Stimulated activated CD8-positive, alpha-beta memory T cell treated with anti-CD3 and anti-CD28 coated beads, Interleukin-7, amount 100 ng/mL, for 24 hours (primary cell): ENCODE data around the gene HNRNPUL1.

Experiments
- DNase-seq: peaks from one replicate; pipeline ENCODE4 v3.0.0-alpha.2; 2020; ENCODE audit warnings: low read depth

The HNRNPUL1 gene

DNA sequence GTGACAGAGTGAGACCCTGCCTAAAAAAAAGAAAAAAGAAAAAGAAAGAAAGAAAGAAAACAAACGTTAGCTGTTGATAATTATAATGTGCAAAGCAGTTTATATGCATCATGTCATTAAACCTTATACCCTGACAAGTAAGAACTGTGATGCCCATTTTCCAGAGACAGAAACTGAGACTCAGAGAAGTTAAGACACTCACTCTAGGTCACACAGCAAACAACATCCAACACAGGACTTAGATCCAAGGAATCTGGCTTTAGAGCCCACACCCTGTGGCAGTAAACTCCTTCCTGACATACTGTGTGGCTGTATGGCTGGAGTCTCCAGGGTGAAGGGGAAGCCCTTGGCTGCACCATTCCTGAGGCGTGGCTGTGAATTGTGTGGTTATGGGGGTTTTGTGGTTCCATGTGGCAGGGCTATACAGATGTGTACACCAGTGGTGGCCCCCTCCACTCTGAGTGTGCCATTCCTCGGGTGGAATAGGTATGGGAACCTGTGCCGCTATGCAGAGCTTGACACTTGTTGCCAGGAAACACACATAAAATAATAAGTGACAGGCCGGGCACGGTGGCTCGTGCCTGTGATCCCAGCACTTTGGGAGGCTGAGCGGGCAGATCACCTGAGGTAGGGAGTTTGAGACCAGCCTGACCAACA, 29.5 kb upstream of the HNRNPUL1 start:
- DNase-seq: no peak

DNA sequence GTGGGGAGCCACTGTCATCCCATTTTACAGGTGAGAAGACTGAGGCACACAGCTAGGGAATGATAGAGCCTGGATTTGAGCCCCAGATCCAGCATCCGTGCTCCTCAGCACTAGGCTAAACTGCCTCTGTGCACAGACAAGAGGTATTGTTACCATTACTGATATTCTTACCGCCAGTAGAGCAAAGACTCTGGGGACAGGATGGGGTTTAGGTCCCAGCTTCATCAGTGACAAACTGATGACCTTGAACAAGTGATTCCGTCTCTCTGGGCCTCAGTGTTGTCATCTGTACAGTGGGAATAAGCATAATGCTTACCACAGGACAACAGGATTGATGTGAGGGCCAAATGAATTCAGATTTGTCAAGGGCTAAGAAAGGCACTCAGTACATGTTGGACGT, 28.7 kb upstream of the HNRNPUL1 start:
- no peak for DNase-seq

- no peak for DNase-seq
Observed at GRCh38 chr19:41238244-41238643, 25.9 kb upstream of the HNRNPUL1 start.

- no peak for DNase-seq
Observed at GRCh38 chr19:41239363-41239762, 24.8 kb upstream of the HNRNPUL1 start.

DNA sequence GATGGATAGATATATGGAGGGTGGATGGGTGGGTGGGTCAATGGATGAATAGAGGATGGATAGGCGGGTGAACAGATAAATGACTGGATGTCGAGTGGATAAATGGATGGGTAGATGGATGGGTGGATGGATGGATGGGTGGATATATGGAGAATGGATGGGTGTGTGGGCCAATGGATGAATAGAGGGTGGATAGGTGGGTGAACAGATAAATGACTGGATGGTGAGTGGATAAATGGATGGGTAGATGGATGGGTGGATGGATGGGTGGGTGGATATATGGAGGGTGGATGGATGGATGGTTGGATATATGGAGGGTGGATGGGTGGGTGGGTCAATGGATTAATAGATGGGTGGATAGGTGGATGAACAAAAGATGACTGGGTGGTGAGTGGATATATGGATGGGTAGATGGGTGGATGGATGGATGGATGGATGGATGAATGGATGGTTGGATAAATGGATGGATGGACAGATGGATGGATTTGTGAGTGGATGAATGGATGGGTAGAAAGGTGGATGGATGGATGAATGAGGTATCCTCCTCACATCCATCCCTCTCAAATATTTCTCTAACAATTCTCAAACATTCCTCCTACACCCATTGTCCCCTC, 24.1 kb upstream of the HNRNPUL1 start:
- no peak for DNase-seq

- no peak for DNase-seq
Observed at GRCh38 chr19:41241859-41242258, 22.3 kb upstream of the HNRNPUL1 start.

GRCh38 chr19:41244117-41244516, 20.1 kb upstream of the HNRNPUL1 start:
- no peak for DNase-seq

GRCh38 chr19:41245843-41246242, 18.3 kb upstream of the HNRNPUL1 start:
- DNase-seq: no peak

DNA sequence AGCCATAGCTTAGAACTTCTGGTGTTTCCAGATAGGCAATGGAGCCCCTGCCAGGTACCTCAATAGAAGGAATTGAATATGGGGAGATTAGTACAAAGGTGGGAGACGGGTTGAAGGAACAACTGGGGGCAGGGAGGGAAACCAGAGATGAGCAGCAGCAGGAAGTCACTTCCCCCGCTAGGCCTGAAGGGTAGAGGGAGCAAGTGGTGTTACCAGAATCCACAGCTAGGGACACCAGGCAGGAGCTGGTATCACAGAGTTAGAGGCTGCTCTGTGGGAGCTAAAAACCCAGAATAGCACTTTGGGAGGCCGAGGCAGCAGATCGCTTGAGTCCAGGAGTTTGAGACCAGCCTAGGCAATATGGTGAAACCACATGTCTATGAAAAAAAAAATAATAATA, 15.3 kb upstream of the HNRNPUL1 start:
- no peak for DNase-seq

- no peak for DNase-seq
Observed at GRCh38 chr19:41249707-41250423, 14.3 kb upstream of the HNRNPUL1 start.

GRCh38 chr19:41253660-41254059, 10.5 kb upstream of the HNRNPUL1 start:
- no peak for DNase-seq

DNA sequence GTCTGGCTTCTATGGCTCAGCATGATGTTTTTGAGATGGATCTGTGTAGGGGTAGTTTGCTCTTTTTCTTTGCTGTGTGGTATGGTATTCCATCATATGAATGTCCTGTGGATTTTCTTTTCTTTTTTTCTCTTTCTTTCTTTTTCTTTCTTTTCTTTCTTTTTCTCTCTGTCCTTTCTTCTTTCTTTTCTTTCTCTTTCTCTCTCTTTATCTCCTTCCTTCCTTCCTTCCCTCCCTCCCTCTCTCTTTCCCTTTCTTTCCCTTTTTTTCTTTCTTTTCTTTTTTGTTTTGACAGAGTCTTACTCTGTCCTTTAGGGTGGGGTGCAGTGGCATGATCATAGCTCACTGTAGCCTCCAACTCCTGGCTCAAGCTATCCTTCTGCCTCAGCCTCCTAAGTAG, 9.0 kb upstream of the HNRNPUL1 start:
- no peak for DNase-seq

DNA sequence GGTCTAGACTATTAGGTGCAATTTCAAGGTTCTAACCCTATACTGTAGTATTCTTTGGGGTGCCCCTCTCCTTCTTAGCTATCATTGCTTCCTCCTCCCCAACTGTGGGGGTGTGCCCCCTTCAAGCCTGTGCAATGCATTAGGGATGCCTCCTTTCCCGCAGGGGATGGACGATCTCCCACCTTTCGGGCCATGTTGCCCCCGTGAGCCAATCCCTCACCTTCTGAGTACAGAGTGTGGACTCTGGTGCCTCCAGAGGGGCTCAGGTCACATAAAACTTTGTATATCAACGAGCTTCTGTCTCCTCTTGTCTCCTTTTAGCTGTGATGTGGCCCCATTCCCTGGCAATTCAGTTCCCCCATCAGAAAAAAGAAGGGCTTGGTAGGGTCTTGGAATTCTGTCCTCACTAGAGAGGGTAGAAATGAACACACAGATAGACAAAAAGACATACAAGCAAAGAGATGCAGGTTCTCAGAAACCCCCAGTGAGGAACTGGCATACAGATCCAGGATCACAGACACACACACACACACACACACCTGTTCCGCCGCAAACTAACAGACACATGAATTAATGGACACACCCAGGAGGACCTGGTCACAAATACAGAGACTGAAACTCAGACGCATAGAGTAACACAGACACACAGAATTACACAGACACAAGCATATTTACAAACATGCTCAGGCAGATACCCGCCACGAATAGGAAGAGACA, 2.5 kb upstream of the HNRNPUL1 start:
- DNase-seq: no peak

GRCh38 chr19:41263042-41263849, 926 bp upstream of the HNRNPUL1 start:
- peak; percentile 66 for DNase-seq

- peak; percentile 56 for DNase-seq
Observed at GRCh38 chr19:41264581-41265394, 616 bp downstream of the HNRNPUL1 start.

- DNase-seq: no peak
Observed at GRCh38 chr19:41265395-41266153, 1.4 kb downstream of the HNRNPUL1 start.

- no peak for DNase-seq
Observed at GRCh38 chr19:41269055-41269454, 4.9 kb downstream of the HNRNPUL1 start.

DNA sequence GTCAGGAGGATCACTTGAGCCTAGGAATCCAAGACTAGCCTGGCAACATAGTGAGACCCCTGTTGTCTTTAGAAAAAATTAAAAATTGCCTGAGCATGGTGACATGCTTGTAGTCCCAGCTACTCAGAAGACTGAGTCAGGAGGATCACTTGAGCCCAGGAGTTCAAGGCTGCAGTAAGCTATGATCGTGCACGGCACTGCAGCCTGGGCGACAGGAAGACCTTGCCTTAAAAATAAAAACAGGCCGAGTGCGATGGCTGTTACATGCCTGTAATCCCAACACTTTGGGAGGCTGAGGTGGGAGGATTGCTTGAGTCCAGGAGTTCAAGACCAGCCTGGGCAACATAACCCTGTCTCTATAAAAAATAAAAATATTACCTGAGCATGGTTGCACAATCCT, 5.4 kb downstream of the HNRNPUL1 start:
- DNase-seq: no peak

DNA sequence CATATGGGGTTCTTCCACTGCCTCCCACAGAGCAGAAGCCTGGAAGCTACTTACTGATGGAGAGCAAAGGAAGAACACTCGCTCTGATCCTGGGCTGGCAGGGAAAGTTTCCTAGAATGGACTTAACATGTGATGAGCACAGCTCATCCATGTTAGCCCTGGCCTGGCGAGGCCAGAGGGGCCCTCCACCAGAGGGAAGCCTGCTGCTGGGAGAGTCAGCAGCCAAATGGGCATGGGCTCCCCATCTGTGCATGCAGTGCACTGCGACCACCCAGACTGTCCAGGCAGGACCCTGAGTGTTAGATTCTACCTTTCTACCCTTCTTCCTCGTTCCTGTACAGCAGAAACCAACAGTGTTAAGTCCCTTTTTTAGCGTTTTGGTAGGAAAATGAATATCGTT, 8.9 kb downstream of the HNRNPUL1 start:
- DNase-seq: no peak

- no peak for DNase-seq
Observed at GRCh38 chr19:41274802-41275201, 10.6 kb downstream of the HNRNPUL1 start.
